IMR-90 (cell line): ENCODE data around the gene MGST1.

Experiments used
- BHLHE40 ChIP-seq: fragments of 150-350 bp; IDR thresholded peaks from 2 replicates; pipeline ENCODE4 v1.6.1; 2016; ENCODE audit warnings: mild to moderate bottlenecking, low read depth, low read length
- CEBPB ChIP-seq: IDR thresholded peaks from 2 replicates; pipeline ENCODE4 v1.6.1; 2012; ENCODE audit warnings: low read depth, low read length, improper control_type of control experiment
- FOS ChIP-seq: fragments of 150-350 bp; IDR thresholded peaks from 2 replicates; pipeline ENCODE4 v1.6.1; 2016; ENCODE audit warnings: low read depth, low read length
- MAFK ChIP-seq: IDR thresholded peaks from 2 replicates; pipeline ENCODE4 v1.6.1; 2012; ENCODE audit warnings: low read depth, low read length, improper control_type of control experiment
- MAZ ChIP-seq: IDR thresholded peaks from 2 replicates; pipeline ENCODE4 v1.6.1; 2012; ENCODE audit warnings: low read depth, mild to moderate bottlenecking, low read length, improper control_type of control experiment, moderate library complexity, borderline replicate concordance
- MXI1 ChIP-seq: IDR thresholded peaks from 2 replicates; pipeline ENCODE4 v1.6.1; 2012; ENCODE audit warnings: low read depth, mild to moderate bottlenecking, low read length, moderate library complexity, borderline replicate concordance
- POLR2A ChIP-seq: IDR thresholded peaks from 2 replicates; pipeline ENCODE4 v1.6.1; 2012; ENCODE audit warnings: mild to moderate bottlenecking, low read depth, low read length
- RAD21 ChIP-seq: IDR thresholded peaks from 2 replicates; pipeline ENCODE4 v1.6.1; 2012; ENCODE audit warnings: low read length, improper control_type of control experiment
- RCOR1 ChIP-seq: IDR thresholded peaks from 2 replicates; pipeline ENCODE4 v1.6.1; 2012; ENCODE audit warnings: mild to moderate bottlenecking, low read length, improper control_type of control experiment; ENCODE audit not compliant: insufficient replicate concordance
- RFX5 ChIP-seq: IDR thresholded peaks from 2 replicates; pipeline ENCODE4 v1.8.0; 2012; ENCODE audit warnings: low read depth, mild to moderate bottlenecking, low read length, moderate library complexity
- SMC3 ChIP-seq: fragments of 150-350 bp; IDR thresholded peaks from 2 replicates; pipeline ENCODE4 v1.6.1; 2016; ENCODE audit warnings: low read depth, mild to moderate bottlenecking, antibody characterized with exemption, low read length, moderate library complexity
- TF ChIP-seq, protein P1 (sequence below): conservative IDR thresholded peaks from 2 replicates; pipeline ENCODE4 v1.5.1; 2012; ENCODE audit warnings: mild to moderate bottlenecking, low read depth, low read length, improper control_type of control experiment
- TF ChIP-seq, protein P2 (sequence below): fragments of 150-350 bp; IDR thresholded peaks from 2 replicates; pipeline ENCODE4 v1.6.1; 2017; ENCODE audit warnings: mild to moderate bottlenecking, antibody characterized with exemption, low read length, low read depth

- TF ChIP-seq, protein P1, sequence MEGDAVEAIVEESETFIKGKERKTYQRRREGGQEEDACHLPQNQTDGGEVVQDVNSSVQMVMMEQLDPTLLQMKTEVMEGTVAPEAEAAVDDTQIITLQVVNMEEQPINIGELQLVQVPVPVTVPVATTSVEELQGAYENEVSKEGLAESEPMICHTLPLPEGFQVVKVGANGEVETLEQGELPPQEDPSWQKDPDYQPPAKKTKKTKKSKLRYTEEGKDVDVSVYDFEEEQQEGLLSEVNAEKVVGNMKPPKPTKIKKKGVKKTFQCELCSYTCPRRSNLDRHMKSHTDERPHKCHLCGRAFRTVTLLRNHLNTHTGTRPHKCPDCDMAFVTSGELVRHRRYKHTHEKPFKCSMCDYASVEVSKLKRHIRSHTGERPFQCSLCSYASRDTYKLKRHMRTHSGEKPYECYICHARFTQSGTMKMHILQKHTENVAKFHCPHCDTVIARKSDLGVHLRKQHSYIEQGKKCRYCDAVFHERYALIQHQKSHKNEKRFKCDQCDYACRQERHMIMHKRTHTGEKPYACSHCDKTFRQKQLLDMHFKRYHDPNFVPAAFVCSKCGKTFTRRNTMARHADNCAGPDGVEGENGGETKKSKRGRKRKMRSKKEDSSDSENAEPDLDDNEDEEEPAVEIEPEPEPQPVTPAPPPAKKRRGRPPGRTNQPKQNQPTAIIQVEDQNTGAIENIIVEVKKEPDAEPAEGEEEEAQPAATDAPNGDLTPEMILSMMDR, result no peak
- no peak for TF ChIP-seq POLR2A
- no peak for TF ChIP-seq BHLHE40
- no peak for TF ChIP-seq CEBPB
- TF ChIP-seq RCOR1, result no peak
- no peak for TF ChIP-seq MXI1
- TF ChIP-seq, protein P2, sequence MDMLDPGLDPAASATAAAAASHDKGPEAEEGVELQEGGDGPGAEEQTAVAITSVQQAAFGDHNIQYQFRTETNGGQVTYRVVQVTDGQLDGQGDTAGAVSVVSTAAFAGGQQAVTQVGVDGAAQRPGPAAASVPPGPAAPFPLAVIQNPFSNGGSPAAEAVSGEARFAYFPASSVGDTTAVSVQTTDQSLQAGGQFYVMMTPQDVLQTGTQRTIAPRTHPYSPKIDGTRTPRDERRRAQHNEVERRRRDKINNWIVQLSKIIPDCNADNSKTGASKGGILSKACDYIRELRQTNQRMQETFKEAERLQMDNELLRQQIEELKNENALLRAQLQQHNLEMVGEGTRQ, result no peak
- TF ChIP-seq RAD21, result no peak
- TF ChIP-seq MAFK, result no peak
- no peak for TF ChIP-seq RFX5
- TF ChIP-seq SMC3, result no peak
- no peak for TF ChIP-seq FOS
- no peak for TF ChIP-seq MAZ
Observed at GRCh38 chr12:16399101-16399500, 51.7 kb downstream of the MGST1 start.
